ENCODE data around the gene TNPO3.

TNPO3 gene

DNA sequence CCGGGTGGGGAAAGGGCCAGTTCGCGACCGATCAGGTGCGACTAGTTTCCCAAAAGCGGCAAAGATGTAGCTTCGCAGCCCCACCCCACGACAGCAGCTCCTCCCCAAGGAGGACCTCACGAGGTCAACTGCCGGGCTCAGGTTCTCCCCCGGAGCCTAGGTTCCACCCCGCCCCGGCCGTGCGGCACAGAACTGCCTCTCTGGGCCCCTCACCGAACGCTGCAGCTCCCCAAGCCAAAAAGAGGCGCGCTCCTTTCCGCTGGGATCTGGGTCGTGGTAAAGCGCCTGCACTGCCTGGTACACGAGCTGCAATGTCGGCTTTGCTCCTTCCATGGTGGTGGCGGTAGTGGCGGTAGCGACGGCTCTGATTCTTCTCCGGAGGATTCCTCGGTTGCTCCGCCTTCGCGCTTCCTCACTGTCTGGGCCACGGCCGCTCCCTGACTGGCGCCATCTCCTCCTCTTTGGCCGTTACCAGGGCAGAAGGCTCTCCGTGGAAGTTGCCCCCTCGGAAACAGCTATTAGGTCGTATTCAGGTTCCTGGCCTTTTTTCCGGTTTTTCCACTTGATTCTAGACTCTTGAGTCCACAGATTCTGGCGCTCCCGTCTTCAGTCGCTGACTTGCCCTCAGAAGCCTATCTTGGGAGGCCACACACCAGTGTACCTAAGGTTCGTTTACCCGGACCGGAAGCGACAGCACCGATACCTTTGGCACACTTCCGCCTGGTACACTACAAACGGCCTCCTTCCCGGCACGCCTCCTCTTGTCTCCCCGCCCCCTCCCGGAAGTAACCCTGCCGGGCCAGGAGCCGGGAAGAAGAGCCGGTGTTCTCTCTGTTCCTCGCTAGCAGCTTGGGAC lies at the start of gene TNPO3:
TNPO3 (minus strand) TSS at position 674 of the 856 bp plus-strand sequence; CDS start at position 333, 341 bp downstream.
- DNase-seq (ENCODE audit: low spot score) = peak; percentile 99

DNA sequence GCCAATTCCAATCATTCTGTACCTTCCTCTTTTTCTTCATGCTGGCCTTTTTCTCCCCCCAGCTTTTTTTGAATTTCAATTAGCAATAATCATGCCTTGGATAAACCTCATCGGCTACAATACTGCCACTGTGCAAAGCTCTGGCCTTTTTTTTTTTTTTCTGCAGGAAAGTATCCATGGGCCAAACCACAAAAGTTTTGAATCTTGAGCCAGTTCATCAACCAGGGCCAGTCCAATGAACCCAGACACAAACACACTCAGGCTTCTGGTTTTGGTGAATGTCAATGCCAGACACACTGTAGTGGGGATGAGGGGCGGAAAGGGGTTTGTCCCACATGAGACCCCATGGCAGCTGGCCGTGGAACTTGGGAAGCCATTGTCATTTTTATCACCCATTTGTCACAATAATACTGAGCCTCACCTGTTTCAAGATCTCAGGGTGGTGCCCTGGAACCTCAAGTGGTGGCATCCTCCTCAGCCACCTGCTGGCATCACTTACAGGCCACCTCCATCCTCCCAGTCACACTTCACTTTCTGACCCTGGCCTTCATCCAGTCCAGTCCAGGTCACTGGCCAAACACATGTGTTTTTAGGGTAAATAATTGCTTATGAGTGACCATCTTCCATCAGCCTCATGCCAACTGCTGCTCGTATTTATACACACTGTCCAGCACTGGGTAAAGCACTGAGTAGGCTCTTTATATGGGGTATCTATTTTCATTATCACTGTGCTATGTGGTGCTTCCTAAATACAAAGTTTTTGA lies 48.8 kb upstream of the TNPO3 start:
- no peak for DNase-seq (ENCODE audit: low spot score)

DNA sequence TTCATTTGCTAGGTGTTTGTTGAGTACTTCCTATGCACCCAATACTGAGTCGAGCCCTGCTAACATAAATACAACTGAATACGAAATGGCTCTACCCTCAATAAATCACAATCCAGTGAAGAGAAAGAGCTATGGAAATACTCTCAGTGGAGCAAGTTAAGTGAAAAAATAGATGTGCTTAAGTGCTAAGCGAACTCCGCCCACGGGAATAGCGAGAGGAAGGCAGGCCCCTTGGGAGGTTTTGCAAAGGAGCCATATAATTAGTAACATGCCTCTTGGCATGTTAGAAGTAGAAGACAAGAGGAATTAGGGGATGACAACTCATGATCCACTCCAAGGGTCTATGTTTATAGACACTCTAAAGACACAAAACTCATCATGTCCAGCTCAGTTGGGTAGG lies 46.8 kb upstream of the TNPO3 start:
- no peak for DNase-seq (ENCODE audit: low spot score)

DNA sequence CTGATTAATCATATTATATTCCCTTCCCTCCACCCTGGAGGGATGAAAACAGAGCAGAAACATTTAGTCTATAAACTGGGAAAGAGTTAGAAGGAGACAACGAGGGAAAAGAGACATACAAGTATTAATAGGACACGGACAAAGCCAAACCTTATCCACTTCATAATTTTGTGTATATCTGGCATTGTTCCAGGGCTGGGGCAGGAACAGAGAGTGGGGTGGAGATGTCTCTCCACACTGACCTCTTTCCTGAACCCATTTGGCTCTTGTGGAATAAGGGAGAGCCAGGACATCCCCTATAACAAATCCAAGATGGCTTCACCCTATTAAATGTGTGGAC lies 45.9 kb upstream of the TNPO3 start:
- no peak for DNase-seq (ENCODE audit: low spot score)

DNA sequence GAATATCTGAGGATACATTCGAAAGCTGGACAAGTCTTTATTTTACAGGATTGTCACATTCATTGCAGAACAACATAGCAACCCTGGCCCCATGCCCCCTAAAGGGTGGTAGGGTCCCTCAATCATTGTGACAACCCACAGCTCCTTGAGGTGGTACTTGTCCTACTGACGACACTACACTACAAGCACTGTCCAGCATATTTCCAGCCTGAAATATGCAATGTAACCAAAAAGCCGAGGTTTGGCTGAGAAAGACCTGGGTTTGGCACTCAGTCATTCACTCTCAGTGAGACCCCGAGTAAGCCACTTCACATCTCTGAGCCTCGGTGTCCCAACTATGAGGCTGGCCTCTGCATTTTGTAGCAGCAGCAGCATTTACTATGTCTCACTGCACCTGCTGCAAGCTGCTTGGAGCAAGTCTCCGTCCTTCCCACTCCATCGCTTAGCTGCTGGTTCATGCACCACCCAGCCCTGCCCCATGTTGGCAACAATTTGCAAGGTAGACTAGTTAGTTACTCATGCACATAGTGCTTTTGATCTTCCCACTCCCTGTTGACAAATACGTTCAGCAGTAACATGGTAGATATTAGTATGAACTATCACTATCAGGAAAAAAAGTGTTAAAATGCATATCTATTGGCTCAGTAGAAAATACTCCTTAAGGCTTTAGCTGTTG lies 43.6 kb upstream of the TNPO3 start:
- peak; percentile 59 for DNase-seq (ENCODE audit: low spot score)

DNA sequence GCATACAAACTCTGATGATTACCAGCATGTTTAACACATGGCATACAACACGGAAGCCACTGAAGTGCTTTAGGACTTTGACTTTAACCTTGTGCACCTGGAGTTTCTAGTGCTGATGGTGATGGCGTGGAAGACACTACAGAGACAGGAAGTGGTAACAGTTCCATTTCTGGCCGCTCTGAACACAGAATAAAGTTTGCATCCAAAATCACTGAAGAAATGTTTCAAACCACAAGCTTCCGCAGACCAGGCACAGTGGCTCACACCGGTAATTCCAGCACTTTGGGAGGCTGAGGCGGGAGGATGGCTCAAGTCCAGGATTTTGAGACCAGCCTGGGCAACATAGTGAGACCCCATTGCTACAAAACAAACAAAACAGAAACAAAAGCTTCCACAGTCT lies 40.3 kb upstream of the TNPO3 start:
- no peak for DNase-seq (ENCODE audit: low spot score)

DNA sequence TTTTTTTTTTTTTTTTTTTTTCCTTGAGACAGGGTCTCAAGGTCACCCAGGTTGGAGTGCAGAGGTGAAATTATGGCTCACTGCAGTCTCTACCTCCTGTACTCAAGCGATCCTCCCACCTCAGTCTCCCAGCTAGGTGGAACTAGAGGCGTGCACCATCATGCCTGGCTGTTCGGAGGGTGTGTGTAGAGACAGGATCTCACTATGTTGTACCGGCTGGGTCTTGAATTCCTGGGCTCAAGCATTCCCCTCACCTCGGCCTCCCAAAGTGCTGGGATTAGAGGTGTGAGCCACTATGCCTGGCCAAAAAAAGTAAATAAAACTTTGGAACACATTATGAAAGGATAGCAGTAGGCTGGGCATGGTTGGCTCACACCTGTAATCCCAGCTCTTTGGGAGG lies 39.6 kb upstream of the TNPO3 start:
- no peak for DNase-seq (ENCODE audit: low spot score)

DNA sequence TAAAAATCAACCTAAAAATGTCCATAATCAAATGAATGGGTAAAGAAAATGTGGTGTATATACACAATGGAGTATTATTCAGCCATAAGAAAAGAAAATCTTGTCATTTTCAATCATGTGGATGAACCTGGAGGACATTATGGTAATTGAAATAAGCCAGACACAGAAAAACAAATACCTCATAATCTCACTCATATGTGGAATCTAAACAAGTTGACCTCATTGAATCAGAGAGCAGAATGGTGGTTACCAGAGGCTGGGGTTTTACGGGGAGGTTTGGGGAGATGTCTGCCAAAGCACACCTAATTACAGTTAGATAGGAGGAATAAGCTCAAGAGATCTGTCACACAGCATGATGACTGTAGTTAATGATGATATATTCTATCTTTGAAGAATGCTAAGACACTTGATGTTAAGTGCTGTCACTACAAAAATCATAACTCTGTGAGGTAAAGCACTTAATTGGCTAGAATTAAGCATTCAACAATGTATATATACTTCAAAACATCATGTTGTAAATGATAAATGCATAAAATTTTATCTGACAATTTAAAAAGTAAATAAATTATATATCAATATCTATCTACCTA lies 39.1 kb upstream of the TNPO3 start:
- no peak for DNase-seq (ENCODE audit: low spot score)

DNA sequence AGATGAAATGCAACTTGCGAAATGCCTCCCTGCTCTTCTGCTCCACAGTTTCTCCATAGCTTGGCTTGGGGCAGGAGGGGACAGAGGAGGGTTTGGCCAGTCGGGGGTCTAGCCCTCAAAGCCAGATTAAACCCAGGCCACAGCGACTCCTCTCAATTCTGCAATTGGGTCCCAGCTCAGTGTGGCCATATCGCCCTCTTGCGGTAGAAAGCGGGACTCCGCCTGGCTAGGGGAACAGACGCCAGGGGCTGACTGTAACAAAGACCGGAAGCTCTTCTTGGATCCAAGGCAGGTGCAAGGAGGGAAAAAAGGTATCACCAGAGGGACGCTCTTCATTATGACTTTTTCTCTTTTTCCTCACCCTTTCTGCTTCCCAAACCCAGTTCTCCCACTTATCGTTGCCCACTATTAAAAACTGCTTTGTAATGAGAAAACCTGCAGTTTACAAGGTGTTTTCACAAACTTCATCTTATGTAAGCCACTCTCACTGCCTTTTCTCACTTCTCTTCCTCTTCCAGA lies 36.6 kb upstream of the TNPO3 start:
- peak; percentile 79 for DNase-seq (ENCODE audit: low spot score)

DNA sequence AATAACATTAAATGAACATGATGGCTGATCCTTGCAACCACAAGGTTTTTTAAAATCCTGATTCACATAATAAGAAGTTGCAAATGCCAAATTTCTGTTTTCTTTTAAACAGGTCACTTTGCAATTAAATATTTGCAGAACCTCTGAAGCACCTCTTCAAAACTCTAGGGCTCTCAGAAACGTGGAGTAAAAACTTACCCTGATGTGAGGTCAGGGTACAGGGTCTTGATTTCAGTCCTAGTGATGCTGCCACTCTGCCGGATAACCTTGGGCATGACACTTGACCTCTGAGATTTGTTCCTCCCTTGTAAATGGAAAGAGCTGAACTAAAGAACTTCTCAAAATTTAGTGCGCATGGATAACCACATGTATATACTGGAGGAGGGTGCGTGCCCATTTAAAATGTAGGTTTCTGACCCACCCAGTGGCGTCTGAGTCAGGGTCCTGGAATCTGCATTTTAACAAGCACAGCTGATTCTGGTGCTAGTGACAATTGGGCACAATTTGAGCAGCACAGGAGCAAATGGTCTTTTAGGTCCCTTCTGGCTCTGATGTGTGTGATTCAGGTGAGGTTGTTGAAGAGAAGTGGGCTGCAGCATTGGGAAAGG lies 35.5 kb upstream of the TNPO3 start:
- no peak for DNase-seq (ENCODE audit: low spot score)

DNA sequence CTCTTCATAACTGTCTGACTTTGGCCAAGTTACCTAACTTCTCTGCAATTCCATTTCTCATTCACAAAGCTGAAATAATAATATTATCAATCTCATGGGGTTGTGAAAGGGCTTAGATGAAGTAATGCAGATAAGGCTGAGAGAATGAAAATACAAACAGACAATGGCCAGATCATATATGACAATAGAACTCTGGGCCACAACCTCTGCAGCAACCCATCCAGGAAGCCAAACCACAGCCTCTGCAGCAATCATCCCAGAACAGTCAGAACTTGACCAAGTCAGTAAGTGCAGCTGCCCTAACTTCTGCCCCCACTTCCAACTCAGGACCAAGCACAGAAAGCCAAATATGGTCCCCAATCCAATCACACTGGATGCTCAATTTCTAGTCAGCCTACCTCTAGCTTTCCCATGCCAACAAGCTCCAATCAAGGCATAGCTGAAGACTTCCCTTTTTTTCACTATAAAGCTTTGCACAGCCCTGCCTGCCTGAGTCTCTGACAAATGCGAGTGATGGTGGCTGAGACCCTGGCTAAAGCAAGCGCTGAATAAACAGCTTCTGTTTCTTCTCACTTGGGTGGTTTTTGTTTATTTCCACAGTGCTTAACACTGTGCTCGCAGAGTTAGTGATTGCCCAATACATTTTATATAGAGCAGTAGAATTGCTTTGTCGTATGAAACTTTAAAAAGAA lies 34.8 kb upstream of the TNPO3 start:
- DNase-seq (ENCODE audit: low spot score) = no peak

DNA sequence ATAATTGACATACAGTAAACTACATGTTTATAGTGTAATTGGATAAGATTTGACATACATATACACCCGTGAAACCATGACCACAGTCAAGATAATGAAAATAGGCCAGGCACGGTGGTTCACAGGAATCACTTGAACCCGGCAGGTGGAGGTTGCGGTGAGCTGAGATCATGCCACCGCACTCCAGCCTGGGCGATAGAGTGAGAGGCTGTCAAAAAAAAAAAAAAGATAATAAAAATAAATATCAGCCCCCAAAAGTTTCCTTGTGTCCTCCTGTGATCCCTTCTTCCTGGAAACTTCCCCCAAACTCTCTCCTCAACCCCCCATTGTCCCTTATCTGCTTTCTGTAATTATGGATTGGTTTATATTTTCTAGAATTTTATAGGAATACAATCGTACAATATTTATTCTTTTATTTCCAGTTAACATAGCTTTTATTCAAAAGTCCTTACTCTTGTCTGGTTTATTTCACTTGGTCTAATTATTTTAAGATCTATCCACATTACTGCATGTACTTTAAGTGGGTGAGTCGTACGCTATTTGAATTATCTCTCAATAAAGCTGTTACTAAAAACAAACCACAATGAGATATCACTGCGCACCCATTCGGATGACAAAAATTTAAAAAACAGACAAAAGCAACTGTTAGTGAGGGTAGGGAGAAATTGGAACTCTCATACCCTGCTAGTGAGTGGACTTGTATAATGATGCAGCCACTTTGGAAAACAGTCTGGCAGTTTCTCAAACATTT lies 30.1 kb upstream of the TNPO3 start:
- DNase-seq (ENCODE audit: low spot score) = no peak

DNA sequence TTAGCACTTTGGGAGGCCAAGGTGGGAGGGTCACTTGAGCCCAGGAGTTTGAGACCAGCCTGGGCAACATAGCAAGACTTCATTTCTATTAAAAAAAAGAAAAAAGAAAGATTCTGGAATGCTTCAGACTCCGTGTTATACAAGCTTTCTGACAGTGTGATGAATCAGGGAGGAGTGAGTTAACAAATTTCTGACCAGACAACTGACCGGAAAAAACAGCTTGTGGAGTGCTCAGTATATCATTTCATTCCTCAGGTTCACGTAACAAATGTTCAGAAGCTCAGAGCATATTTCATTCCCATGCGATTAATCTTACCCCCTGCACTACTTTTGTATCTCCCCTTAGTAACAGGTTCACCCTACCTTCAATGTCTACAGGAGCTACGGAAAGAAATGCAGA lies 28.6 kb upstream of the TNPO3 start:
- no peak for DNase-seq (ENCODE audit: low spot score)

DNA sequence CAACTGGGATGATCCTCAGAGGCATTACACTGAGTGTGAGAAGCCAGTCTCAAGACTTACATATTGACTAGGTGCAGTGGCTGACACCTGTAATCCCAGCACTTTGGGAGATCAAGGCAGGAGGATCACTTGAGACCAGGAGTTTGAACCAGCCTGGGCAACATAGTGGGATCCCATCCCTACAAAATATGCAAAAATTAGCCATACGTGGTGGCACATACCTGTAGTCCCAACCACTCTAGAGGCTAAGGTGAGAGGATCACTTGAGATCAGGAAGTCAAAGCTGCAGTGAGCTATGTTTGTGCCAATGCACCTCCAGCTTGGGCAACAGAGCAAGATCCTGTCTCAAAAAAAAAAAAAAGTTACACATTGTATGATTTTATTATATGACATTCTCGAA lies 23.5 kb upstream of the TNPO3 start:
- no peak for DNase-seq (ENCODE audit: low spot score)

DNA sequence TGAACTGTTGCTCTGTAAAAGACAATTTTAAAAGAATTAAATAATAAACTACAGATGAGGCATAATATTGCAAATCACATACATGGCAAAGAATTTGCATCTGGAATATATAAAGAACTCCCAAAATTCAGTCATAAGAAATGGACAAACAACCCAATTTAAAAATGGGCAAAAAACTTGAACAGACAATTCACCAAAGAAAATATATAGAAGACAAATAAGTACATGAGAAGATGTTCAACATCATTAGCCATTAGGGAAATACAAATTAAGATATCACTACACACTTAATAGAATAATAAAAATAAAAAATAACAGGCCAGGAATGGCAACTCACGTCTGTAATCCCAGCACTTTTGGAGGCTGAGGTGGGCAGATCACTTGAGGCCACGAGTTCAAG lies 22.0 kb upstream of the TNPO3 start:
- DNase-seq (ENCODE audit: low spot score) = no peak

DNA sequence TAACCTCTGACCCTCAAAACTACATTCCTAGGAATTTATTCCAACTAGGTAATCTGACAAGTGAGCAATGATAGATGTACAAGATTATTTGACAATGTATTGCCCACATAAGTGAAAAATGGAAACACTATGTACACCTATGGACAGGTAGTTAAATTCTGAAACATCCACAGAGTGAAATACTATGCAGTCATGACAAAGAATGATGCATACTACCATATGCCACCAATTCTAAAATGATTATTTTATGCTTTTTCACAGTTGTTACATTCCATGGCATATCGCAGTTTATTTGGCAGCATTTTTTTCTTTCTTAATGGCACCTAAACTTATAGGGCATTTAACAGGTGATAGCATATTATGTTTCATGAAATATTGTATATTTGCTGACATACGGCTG lies 20.1 kb upstream of the TNPO3 start:
- no peak for DNase-seq (ENCODE audit: low spot score)

DNA sequence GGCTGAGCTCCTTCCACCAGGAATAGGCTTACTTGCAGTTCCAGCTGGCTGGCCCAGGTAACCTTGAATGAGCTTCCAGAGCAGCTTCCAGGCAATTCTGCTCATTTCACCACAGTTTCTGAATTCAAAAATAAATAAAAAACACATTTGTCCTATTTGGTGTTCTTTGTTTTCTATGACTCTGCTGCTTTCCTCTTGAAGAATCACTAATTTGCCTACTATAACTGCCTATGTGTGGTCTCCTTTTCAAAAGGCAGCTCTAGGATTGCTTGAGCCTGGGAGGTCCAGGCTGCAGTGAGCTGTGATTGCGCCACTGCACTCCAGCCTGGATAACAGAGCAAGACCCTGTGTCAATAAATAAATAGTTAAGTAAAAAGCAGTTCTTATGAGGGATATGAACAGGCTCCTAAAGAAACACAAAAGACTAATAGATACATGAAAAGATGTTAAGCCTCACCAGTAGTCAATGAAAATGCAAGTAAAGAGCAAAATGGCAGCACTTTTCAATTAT lies 19.5 kb upstream of the TNPO3 start:
- no peak for DNase-seq (ENCODE audit: low spot score)

DNA sequence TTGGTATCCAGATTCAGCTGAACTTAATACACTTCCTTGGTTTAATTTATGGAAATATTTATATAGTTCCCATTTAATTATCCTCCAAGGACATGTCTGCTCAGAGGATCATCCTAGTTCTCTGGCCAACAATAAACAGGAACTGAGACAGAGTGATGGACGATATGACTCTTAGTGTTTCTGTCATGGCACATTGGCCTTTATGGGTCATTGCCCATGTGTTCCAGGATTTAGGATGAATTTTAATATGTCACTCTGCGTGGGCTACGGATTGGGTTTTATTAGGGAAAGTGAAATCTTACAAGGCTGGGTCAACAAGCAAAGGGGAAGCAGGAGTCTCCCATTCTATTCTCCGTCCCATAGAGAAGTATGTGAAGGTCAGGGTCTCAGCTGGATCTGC lies 18.8 kb upstream of the TNPO3 start:
- no peak for DNase-seq (ENCODE audit: low spot score)

DNA sequence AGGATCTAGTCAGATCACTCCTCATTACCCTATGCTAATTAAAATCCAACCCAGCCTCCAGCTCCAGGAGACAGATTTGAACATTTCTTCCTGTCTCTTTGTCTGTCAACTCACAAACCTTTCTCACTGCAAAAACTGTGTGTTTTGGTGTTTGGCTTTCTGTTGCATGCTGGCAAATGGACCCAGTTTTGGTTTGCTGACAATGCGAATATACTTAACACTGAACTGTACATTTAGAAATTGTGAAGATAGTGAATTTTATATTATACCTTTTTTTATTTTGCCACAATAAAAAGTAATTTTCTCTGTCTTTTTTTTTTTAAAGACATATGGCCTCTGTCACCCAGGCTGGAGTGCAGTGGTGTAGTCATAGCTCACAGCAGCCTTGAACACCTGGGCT lies 18.3 kb upstream of the TNPO3 start:
- no peak for DNase-seq (ENCODE audit: low spot score)

DNA sequence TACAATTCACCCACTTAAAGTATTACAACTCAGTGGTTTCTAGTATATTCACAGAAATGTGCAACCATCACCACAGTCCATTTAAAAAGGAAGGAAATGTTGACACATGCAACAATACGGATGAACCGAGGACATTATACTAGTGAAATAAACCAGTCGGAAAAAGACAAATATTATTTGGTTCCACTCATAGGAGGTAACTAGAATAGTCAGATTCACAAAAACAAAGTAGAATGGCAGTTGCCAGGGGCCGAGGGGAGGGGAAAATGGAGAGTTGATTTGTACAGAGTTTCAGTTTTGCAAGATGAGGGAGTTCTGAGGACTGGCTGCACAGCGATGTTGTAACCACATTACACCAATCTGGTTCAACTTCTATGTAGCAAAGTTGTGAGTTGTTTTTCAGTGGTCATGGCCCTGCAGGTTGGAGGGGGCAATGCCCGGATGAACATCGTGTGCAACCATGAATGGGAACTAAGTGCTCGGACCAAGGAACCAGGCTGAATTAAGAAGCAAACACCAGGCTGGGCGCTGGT lies 17.6 kb upstream of the TNPO3 start:
- no peak for DNase-seq (ENCODE audit: low spot score)

Data from LoVo (cell line).